NB4 (cell line): ENCODE measurements around the gene FAM3B.

Experiments
- TF ChIP-seq, protein P1 (sequence below): IDR thresholded peaks from one replicate; pipeline ENCODE4 v1.5.1; 2012; ENCODE audit warnings: low read depth, low read length
- TF ChIP-seq, protein P2 (sequence below): IDR thresholded peaks from 2 replicates; pipeline ENCODE4 v1.6.1; 2011; ENCODE audit warnings: low read depth, low read length

DNA sequence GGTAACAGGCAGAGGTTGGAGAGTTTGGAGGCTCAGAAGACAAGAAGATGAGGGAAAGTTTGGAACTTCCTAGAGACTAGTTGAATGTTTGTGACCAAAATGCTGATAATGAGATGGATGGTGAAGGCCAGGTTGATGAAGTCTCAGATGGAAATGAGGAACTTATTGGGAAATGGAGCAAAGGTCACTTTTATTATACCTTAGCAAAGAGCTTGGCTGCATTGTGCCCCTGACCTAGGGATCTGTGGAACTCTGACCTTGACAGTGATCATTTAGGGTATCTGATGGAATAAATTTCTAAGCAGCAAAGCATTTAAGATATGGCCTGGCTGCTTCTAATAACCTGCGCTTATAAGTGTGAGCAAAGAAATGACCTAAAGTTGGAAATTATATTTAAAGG is 17.2 kb downstream of the FAM3B start:
- TF ChIP-seq, protein P1, sequence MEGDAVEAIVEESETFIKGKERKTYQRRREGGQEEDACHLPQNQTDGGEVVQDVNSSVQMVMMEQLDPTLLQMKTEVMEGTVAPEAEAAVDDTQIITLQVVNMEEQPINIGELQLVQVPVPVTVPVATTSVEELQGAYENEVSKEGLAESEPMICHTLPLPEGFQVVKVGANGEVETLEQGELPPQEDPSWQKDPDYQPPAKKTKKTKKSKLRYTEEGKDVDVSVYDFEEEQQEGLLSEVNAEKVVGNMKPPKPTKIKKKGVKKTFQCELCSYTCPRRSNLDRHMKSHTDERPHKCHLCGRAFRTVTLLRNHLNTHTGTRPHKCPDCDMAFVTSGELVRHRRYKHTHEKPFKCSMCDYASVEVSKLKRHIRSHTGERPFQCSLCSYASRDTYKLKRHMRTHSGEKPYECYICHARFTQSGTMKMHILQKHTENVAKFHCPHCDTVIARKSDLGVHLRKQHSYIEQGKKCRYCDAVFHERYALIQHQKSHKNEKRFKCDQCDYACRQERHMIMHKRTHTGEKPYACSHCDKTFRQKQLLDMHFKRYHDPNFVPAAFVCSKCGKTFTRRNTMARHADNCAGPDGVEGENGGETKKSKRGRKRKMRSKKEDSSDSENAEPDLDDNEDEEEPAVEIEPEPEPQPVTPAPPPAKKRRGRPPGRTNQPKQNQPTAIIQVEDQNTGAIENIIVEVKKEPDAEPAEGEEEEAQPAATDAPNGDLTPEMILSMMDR, result no peak
- TF ChIP-seq, protein P2, sequence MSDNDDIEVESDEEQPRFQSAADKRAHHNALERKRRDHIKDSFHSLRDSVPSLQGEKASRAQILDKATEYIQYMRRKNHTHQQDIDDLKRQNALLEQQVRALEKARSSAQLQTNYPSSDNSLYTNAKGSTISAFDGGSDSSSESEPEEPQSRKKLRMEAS, result no peak
